HG02610 (cell line): ENCODE data around the gene ZNF687.
"Not testable (repeated sequence)": the region's sequence is repeated elsewhere in the genome, so short reads cannot be mapped to it uniquely, and the experiment has no call there.

Experiments used
- ATAC-seq: cut with Tn5 transposase; IDR thresholded peaks from one replicate; pipeline ENCODE4 v1.9.1; 2021; ENCODE audit warnings: mild to moderate bottlenecking, moderate library complexity; ENCODE audit not compliant: unreplicated experiment

The ZNF687 gene

GRCh38 chr1:151275341-151275740 lies 6.8 kb upstream of the ZNF687 start:
- ATAC-seq = not testable (repeated sequence)

GRCh38 chr1:151277249-151277648 lies 4.8 kb upstream of the ZNF687 start:
- no peak for ATAC-seq

- ATAC-seq = peak; percentile 24
These were observed 702 bp upstream of the ZNF687 start for GRCh38 chr1:151281225-151281968.

- ATAC-seq = no peak
These were observed 1.0 kb downstream of the ZNF687 start for GRCh38 chr1:151282883-151283725.

GRCh38 chr1:151284013-151284577 lies 2.0 kb downstream of the ZNF687 start:
- ATAC-seq = no peak

DNA sequence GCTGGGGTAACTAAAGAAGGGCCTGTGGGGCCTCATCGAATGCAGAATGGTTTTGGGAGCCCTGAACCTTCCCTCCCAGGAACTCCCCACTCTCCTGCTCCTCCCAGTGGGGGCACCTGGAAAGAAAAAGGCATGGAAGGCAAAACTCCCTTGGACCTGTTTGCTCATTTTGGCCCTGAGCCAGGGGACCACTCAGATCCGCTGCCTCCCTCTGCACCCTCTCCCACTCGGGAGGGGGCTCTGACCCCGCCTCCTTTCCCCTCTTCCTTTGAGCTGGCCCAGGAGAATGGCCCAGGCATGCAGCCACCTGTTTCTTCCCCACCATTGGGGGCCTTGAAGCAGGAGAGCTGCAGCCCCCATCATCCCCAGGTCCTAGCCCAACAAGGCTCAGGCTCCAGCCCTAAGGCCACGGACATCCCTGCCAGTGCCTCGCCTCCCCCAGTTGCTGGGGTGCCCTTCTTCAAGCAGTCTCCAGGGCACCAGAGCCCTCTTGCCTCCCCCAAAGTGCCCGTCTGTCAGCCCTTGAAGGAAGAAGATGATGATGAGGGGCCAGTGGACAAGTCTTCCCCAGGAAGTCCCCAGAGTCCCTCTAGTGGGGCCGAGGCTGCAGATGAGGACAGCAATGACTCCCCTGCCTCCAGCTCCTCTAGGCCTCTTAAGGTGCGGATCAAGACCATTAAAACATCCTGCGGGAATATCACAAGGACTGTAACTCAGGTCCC lies 4.7 kb downstream of the ZNF687 start:
- no peak for ATAC-seq

- no peak for ATAC-seq
These were observed 5.2 kb downstream of the ZNF687 start for GRCh38 chr1:151287341-151287699.

DNA sequence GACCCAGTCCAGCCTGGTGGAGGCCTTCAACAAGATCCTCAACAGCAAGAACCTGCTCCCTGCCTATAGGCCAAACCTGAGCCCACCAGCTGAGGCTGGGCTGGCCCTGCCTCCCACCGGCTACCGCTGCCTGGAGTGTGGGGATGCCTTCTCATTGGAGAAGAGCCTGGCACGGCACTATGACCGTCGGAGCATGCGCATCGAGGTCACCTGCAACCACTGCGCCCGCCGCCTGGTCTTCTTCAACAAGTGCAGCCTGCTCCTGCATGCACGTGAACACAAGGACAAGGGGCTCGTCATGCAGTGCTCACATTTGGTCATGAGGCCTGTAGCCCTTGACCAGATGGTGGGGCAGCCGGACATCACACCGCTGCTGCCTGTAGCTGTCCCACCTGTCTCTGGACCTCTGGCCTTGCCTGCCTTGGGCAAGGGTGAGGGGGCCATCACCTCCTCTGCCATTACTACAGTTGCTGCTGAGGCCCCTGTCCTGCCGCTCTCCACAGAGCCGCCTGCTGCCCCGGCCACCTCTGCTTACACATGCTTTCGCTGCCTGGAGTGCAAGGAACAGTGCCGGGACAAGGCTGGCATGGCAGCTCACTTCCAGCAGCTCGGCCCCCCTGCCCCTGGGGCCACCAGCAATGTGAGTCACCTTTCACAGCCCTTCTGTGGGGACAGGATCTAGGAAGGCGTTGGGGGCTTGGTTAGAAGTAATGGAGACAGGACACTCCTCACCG lies 5.8 kb downstream of the ZNF687 start:
- ATAC-seq = no peak

GRCh38 chr1:151288502-151288901 lies 6.4 kb downstream of the ZNF687 start:
- no peak for ATAC-seq

DNA sequence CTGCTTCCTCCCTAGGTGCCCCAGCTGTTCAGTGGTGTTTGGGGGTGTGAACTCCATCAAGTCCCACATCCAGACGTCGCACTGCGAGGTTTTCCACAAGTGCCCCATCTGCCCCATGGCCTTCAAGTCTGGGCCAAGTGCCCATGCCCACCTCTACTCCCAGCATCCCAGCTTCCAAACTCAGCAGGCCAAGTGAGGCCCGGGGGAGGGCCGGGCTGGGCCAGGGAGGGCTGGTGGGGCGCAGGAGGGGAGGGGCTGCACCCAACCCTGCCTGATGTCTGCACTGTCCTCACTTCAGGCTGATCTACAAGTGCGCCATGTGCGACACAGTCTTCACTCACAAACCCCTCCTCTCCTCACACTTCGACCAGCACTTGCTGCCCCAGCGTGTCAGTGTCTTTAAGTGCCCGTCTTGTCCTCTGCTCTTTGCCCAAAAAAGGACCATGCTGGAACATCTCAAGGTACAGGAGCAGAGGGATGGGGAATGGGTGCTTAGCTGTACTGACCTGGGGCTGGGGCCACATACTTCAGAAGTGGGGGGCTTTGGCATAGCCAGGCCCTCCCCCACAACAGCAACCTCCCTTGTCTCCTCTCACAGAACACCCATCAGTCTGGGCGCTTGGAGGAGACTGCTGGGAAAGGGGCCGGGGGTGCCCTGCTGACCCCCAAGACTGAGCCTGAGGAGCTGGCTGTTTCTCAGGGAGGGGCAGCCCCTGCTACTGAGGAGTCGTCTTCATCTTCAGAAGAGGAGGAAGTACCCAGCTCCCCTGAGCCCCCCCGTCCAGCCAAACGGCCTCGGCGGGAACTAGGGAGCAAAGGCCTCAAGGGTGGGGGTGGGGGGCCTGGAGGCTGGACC lies 7.2 kb downstream of the ZNF687 start:
- ATAC-seq = no peak

GRCh38 chr1:151289991-151290708 lies 8.1 kb downstream of the ZNF687 start:
- ATAC-seq = no peak

DNA sequence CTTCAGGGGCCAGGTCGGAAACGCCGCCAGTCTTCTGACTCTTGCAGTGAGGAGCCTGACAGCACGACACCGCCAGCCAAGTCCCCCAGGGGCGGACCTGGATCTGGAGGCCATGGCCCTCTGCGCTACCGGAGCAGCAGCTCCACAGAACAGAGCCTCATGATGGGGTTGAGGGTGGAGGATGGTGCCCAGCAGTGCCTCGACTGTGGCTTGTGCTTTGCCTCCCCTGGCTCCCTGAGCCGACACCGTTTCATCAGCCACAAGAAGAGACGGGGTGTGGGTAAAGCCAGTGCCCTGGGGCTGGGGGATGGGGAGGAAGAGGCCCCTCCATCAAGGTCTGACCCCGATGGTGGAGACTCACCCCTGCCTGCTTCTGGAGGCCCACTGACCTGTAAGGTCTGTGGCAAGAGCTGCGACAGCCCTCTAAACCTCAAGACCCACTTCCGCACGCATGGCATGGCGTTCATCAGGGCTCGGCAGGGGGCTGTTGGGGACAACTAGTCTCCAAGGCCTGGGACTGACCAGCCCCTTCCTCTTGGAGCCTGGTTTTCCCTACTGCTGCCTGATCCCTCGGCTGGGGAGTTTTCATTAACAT lies 8.7 kb downstream of the ZNF687 start:
- ATAC-seq = no peak

DNA sequence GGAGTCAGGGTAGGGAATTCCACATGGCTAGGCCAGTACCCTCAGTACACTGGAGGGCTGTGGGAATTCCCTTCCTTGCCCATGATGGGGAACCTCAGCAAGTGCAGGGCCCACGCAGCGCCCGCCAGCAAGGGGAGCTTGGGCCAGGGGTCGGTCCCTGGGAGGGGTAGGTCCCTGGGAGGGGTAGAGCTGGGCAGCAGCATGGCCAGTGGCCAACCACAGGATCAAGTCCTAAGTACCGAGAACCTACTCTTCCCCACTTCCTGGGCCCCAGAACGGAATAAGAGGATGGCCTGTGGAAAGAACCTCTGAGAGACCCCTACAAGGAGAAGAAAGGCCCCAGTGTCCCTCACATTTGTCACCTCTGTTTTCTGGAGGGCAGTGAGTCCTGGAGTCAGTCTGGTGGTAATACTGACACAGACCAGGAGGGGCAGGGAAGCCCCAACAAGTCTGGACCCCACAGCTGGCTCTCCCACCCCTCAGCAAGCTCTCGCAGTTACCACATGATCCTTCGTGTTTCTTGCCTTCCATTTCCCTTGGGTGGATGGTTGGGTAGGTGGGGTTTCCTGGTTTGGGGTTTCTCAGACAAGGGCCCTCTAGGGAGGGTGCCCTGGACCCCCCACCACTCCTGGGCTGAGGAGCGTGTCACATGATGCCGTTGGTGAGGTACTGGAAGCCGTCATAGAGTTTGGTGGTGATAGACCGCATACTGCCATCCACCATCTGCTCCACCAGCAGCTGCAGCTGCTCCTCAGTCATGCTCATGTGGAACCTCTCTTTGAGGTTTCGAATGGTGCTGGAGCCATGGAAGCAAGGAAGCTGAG lies 10.3 kb downstream of the ZNF687 start:
- ATAC-seq = no peak

DNA sequence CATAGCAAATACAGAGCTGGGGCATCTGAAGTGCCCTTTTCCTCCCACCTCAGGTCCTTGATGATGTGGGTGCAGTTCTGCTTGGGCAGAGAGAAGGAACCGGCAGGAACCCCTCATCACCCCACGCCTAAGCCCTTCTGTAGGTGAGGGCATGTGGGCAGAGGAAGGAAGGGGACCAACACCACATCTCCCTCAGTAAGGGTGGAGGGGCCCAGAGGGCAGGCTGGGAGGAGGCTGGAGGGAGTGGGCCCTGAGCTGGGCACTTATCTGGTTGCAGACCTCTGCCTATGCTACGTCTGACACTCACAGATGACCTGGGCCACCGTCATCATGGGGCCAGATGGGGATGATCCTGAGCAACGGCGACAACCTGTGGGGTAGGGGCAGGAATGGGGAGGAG lies 11.0 kb downstream of the ZNF687 start:
- ATAC-seq = no peak

- ATAC-seq = no peak
These were observed 12.8 kb downstream of the ZNF687 start for GRCh38 chr1:151294742-151295462.

DNA sequence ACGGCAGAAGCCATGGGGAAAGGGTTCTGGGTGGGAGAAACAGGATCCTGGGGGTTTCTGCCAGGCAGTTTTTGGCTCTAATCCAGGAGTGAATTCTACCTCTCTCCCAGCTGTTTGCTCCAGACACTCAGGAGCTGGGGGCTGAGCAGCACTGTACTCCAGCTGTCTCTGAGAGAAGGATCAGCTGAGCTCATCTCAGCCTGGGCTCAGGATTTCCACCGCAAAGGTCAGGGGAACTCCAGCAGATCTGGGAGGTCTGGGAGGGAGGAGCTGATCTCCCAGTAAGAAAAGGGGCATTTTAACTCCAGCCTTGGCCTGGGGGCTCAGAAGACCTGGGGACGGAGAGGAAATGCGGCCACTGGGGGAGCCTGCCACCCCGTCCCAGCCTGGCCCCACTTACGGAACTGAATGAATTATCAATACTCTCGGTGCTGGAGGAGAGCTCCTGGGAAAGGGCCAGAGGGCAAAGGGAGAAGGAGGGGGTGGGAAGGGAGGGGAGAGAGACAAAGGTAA lies 27.8 kb downstream of the ZNF687 start:
- no peak for ATAC-seq

- ATAC-seq = no peak
These were observed 28.9 kb downstream of the ZNF687 start for GRCh38 chr1:151311011-151311410.
